ENCODE results near the gene C6orf89.

Gene C6orf89

GRCh38 chr6:36956446-36956820 is 70.7 kb downstream of the C6orf89 start:
- Histone ChIP-seq H3K27me3 (ENCODE audit: control insufficient read depth in 1 of 2, insufficient read depth in 2 of 2, low read length in 2 of 2) (no peaks in the 10 kb centered on the region), H3K9ac (ENCODE audit: low read length) (no peak overlapping the region), H3K27ac (ENCODE audit: low read depth, low read length) (no peak overlapping the region), H3K4me1 (ENCODE audit: insufficient read depth, low read length) (no peaks in the 10 kb centered on the region), H3K9me3 (ENCODE audit: low read length) (no peaks in the 10 kb centered on the region), H3K4me3 (ENCODE audit: low read depth in 1 of 2, low read length in 2 of 2) (no peak overlapping the region), H3K36me3 (ENCODE audit: insufficient read depth, low read length) (no peaks in the 10 kb centered on the region)

DNA sequence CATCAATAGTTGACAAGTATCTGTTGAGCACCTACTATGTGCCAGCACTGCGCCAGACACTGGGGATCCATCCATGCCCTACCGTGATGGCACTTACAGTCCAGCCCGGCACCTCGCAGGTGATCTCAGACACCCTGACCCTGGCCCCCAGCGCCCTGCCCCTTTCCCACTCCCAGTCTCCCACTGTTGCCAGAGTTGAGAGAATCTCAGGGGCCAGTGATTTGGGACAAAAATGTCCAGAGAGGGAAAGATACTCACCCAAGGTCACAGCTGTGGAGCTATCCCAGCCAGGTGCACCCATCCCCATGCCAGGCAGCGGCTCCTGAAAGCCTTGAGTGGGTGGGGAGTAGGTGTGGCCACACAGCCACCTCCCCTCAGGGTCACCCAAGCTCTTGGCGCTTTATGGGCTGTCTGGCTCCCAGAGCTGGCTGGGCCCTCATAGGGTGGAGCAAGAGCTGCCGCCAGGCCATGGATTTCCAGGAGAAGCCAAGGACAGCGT is 72.1 kb downstream of the C6orf89 start:
- no peaks in the 10 kb centered on the region for H3K4me1 ChIP-seq (ENCODE audit: insufficient read depth, low read length)
- H3K4me3 ChIP-seq (ENCODE audit: low read depth in 1 of 2, low read length in 2 of 2) = no peak overlapping the region
- H3K9ac ChIP-seq (ENCODE audit: low read length) = no peak overlapping the region
- no peaks in the 10 kb centered on the region for H3K9me3 ChIP-seq (ENCODE audit: low read length)
- H3K36me3 ChIP-seq (ENCODE audit: insufficient read depth, low read length) = no peaks in the 10 kb centered on the region
- H3K27ac ChIP-seq (ENCODE audit: low read depth, low read length) = no peak overlapping the region
- no peaks in the 10 kb centered on the region for H3K27me3 ChIP-seq (ENCODE audit: control insufficient read depth in 1 of 2, insufficient read depth in 2 of 2, low read length in 2 of 2)

GRCh38 chr6:36958775-36959554 is 73.2 kb downstream of the C6orf89 start:
- no peaks in the 10 kb centered on the region for H3K9me3 ChIP-seq (ENCODE audit: low read length)
- H3K27ac ChIP-seq (ENCODE audit: low read depth, low read length) = no peak overlapping the region
- H3K4me3 ChIP-seq (ENCODE audit: low read depth in 1 of 2, low read length in 2 of 2) = no peak overlapping the region
- peaks cover 2% of the 10 kb centered on the region for H3K4me1 ChIP-seq (ENCODE audit: insufficient read depth, low read length)
- H3K36me3 ChIP-seq (ENCODE audit: insufficient read depth, low read length) = no peaks in the 10 kb centered on the region
- no peaks in the 10 kb centered on the region for H3K27me3 ChIP-seq (ENCODE audit: control insufficient read depth in 1 of 2, insufficient read depth in 2 of 2, low read length in 2 of 2)
- no peak overlapping the region for H3K9ac ChIP-seq (ENCODE audit: low read length)

DNA sequence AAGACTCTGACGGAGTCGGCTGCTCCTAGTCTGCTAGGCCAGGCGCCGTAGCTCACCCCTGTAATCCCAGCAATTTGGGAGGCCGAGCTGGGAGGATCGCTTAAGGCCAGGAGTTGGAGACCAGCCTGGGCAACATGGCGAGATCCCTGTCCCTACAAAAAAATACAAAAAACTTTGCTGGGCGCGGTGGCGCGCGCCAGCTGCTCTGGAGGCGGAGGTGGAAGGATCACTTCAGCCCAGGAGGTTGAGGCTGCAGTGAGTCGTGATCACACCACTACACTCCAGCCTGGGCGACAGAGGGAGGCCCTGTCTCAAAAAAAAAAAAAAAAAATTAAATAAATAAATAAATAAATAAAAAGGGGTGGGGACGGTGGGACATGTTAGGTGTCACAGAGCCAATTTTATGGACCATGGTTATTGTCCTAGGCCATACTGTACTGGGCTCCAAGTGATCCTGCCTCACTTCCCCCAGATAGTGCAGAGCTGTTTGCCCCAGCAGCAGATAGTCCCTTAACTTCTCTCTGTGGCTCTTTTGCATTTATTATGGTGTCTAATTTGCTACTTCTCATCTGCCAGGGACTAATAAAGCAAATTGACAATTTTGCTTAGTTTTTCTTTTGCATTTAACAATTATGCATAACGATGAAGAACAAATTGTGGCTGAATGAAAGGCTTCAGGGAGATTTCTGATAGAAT is 74.0 kb downstream of the C6orf89 start:
- Histone ChIP-seq H3K27me3 (ENCODE audit: control insufficient read depth in 1 of 2, insufficient read depth in 2 of 2, low read length in 2 of 2) (no peaks in the 10 kb centered on the region), H3K4me1 (ENCODE audit: insufficient read depth, low read length) (peaks cover 5% of the 10 kb centered on the region), H3K9ac (ENCODE audit: low read length) (no peak overlapping the region), H3K9me3 (ENCODE audit: low read length) (no peaks in the 10 kb centered on the region), H3K36me3 (ENCODE audit: insufficient read depth, low read length) (no peaks in the 10 kb centered on the region), H3K4me3 (ENCODE audit: low read depth in 1 of 2, low read length in 2 of 2) (no peak overlapping the region), H3K27ac (ENCODE audit: low read depth, low read length) (no peak overlapping the region)

GRCh38 chr6:36961441-36962435 is 76.0 kb downstream of the C6orf89 start:
- Histone ChIP-seq H3K27ac (ENCODE audit: low read depth, low read length) (no peak overlapping the region), H3K4me3 (ENCODE audit: low read depth in 1 of 2, low read length in 2 of 2) (no peak overlapping the region), H3K27me3 (ENCODE audit: control insufficient read depth in 1 of 2, insufficient read depth in 2 of 2, low read length in 2 of 2) (no peaks in the 10 kb centered on the region), H3K9ac (ENCODE audit: low read length) (no peak overlapping the region), H3K36me3 (ENCODE audit: insufficient read depth, low read length) (no peaks in the 10 kb centered on the region), H3K9me3 (ENCODE audit: low read length) (no peaks in the 10 kb centered on the region), H3K4me1 (ENCODE audit: insufficient read depth, low read length) (peaks cover 5% of the 10 kb centered on the region)

DNA sequence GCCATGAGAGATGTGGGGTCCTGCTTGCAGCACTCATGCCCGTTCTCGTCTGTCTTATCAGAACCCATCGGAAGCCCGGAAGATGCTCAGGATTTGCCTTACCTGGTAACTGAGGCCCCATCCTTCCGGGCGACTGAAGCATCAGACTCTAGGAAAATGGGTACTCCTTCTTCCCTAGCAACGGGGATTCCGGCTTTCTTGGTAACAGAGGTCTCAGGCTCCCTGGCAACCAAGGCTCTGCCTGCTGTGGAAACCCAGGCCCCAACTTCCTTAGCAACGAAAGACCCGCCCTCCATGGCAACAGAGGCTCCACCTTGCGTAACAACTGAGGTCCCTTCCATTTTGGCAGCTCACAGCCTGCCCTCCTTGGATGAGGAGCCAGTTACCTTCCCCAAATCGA is 77.1 kb downstream of the C6orf89 start:
- peaks cover 5% of the 10 kb centered on the region for H3K4me1 ChIP-seq (ENCODE audit: insufficient read depth, low read length)
- H3K9ac ChIP-seq (ENCODE audit: low read length) = no peak overlapping the region
- no peak overlapping the region for H3K27ac ChIP-seq (ENCODE audit: low read depth, low read length)
- peaks cover 10% of the 10 kb centered on the region for H3K36me3 ChIP-seq (ENCODE audit: insufficient read depth, low read length)
- H3K27me3 ChIP-seq (ENCODE audit: control insufficient read depth in 1 of 2, insufficient read depth in 2 of 2, low read length in 2 of 2) = no peaks in the 10 kb centered on the region
- no peak overlapping the region for H3K4me3 ChIP-seq (ENCODE audit: low read depth in 1 of 2, low read length in 2 of 2)
- no peaks in the 10 kb centered on the region for H3K9me3 ChIP-seq (ENCODE audit: low read length)

DNA sequence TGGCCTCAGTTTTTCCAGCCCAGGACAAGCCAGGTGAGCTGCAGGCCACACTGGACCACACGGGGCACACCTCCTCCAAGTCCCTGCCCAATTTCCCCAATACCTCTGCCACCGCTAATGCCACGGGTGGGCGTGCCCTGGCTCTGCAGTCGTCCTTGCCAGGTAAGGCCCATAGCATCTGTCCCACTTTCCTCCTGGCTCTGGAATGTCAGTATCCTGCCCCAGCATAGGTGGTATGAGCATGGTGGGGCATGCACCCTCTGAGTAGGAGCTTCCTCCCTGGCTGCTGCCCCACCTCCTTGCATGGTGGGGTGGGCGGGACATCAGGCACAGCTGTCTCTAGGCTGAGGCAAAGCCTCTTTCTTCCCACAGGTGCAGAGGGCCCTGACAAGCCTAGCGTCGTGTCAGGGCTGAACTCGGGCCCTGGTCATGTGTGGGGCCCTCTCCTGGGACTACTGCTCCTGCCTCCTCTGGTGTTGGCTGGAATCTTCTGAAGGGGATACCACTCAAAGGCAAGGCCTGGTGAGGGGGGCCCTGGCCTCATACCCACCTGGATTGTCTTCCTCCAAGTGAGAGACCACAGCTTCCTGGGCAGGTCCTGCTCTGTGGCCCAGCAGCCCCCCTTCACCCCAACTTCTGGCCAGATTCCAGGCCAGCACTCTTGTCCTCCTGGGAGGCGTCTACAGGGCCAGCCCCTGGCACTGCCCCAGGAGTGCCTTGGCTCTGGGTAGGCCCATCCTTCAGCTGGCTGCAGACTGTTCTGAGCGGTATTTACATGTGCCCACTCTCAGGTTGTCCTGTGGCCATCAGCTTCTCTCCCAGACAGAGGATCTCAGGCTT is 77.9 kb downstream of the C6orf89 start:
- H3K27ac ChIP-seq (ENCODE audit: low read depth, low read length) = no peak overlapping the region
- peaks cover 18% of the 10 kb centered on the region for H3K36me3 ChIP-seq (ENCODE audit: insufficient read depth, low read length)
- no peak overlapping the region for H3K4me3 ChIP-seq (ENCODE audit: low read depth in 1 of 2, low read length in 2 of 2)
- H3K9ac ChIP-seq (ENCODE audit: low read length) = no peak overlapping the region
- H3K27me3 ChIP-seq (ENCODE audit: control insufficient read depth in 1 of 2, insufficient read depth in 2 of 2, low read length in 2 of 2) = no peaks in the 10 kb centered on the region
- peaks cover 5% of the 10 kb centered on the region for H3K4me1 ChIP-seq (ENCODE audit: insufficient read depth, low read length)
- H3K9me3 ChIP-seq (ENCODE audit: low read length) = no peaks in the 10 kb centered on the region

DNA sequence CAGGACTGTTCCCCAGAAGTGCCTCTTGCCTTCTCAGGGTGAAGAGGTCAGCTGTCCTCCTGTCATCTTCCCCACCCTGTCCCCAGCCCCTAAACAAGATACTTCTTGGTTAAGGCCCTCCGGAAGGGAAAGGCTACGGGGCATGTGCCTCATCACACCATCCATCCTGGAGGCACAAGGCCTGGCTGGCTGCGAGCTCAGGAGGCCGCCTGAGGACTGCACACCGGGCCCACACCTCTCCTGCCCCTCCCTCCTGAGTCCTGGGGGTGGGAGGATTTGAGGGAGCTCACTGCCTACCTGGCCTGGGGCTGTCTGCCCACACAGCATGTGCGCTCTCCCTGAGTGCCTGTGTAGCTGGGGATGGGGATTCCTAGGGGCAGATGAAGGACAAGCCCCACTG is 78.6 kb downstream of the C6orf89 start:
- Histone ChIP-seq H3K27me3 (ENCODE audit: control insufficient read depth in 1 of 2, insufficient read depth in 2 of 2, low read length in 2 of 2) (no peaks in the 10 kb centered on the region), H3K9ac (ENCODE audit: low read length) (no peak overlapping the region), H3K36me3 (ENCODE audit: insufficient read depth, low read length) (peaks cover 24% of the 10 kb centered on the region), H3K27ac (ENCODE audit: low read depth, low read length) (no peak overlapping the region), H3K4me3 (ENCODE audit: low read depth in 1 of 2, low read length in 2 of 2) (no peak overlapping the region), H3K4me1 (ENCODE audit: insufficient read depth, low read length) (peaks cover 5% of the 10 kb centered on the region), H3K9me3 (ENCODE audit: low read length) (no peaks in the 10 kb centered on the region)

DNA sequence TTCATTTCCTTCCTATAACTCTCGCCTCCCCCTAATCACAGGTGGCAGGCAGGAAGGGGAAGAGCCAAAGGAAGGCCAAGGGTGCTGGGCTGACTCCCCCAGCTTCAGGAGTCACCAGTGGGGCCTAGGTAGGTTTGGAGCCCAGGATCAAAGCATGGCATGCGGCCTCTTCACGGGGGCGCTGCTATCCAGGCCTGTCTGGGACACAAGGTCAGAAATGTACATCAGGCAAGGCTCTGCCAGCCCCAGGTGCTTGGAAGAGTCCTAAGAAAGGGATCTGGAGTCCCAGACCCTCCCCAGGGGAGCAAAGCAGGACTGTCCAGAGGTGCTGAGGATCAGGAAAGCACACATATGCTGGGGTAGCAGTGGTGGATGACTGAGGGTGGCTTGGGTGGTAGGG is 79.2 kb downstream of the C6orf89 start:
- H3K27ac ChIP-seq (ENCODE audit: low read depth, low read length) = no peak overlapping the region
- H3K36me3 ChIP-seq (ENCODE audit: insufficient read depth, low read length) = peaks cover 30% of the 10 kb centered on the region
- no peak overlapping the region for H3K4me3 ChIP-seq (ENCODE audit: low read depth in 1 of 2, low read length in 2 of 2)
- H3K4me1 ChIP-seq (ENCODE audit: insufficient read depth, low read length) = peaks cover 5% of the 10 kb centered on the region
- no peak overlapping the region for H3K9ac ChIP-seq (ENCODE audit: low read length)
- no peaks in the 10 kb centered on the region for H3K27me3 ChIP-seq (ENCODE audit: control insufficient read depth in 1 of 2, insufficient read depth in 2 of 2, low read length in 2 of 2)
- no peaks in the 10 kb centered on the region for H3K9me3 ChIP-seq (ENCODE audit: low read length)

DNA sequence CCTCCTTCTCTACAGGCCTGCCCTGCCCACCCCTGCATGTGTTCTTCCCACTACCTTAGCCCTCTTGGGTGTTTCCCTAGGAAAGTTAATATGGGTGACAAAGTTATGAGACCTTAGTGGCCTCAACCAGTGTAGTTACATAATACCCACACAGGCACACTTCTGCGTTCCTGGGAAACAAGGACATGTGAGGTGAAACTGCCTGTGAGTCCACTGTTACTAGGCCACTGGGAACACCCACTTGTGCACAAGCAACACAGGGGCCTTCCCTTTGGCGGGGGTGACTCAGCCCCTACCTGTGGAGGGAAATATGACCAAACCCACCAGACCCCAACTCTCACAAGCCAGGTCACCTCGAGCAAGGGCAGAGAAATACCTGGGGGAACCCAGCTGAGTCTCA is 81.5 kb downstream of the C6orf89 start:
- Histone ChIP-seq H3K4me1 (ENCODE audit: insufficient read depth, low read length) (peaks cover 5% of the 10 kb centered on the region), H3K4me3 (ENCODE audit: low read depth in 1 of 2, low read length in 2 of 2) (no peak overlapping the region), H3K36me3 (ENCODE audit: insufficient read depth, low read length) (peaks cover 54% of the 10 kb centered on the region), H3K9ac (ENCODE audit: low read length) (no peak overlapping the region), H3K27me3 (ENCODE audit: control insufficient read depth in 1 of 2, insufficient read depth in 2 of 2, low read length in 2 of 2) (no peaks in the 10 kb centered on the region), H3K9me3 (ENCODE audit: low read length) (no peaks in the 10 kb centered on the region), H3K27ac (ENCODE audit: low read depth, low read length) (no peak overlapping the region)

Data from muscle layer of colon (tissue), 2 donors.